Measurements from ENCODE around the gene BICC1.

GRCh38 chr10:58833771-58834561 is 321.3 kb downstream of the BICC1 start:
- TF ChIP-seq CTCF (IDR thresholded peaks at IDR 0.05; ENCODE audit: low read depth, low read length, missing input control), result no peak
- TF ChIP-seq JUND (IDR thresholded peaks at IDR 0.05), result no peak
- TF ChIP-seq SP1 (IDR thresholded peaks at IDR 0.05), result no peak
- no peak for TF ChIP-seq ZBTB33 (IDR thresholded peaks at IDR 0.05)
- no peak for TF ChIP-seq RAD21 (IDR thresholded peaks at IDR 0.05)

Data from liver (tissue), 3 donors.